Measurements from ENCODE around the gene KCNK16.
A peak's percentile ranks its signal among the peaks of the same experiment; 100 is the strongest.

Gene KCNK16

DNA sequence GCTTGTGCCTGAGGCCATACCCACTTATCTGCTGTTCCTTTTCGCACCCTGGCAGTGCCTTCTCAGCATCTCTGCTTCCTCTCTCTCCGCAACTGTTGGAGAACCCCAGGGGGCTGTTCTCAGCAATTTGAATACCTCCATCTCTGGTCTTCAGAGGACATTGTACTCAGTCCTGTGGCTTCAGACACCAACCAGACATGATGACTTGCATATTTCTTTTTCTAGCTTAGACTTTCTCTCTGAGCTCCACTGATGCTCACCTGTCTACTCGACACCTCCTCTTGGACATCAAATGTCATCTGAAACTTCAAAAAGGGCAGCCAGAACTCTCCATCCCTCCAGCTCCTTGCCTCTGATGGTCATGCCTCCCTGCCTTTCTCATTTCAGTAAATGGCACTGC lies 18.9 kb upstream of the KCNK16 start:
- no peak overlapping the region for H3K9ac ChIP-seq (ENCODE audit: low read length)
- no peak overlapping the region for H3K4me2 ChIP-seq (ENCODE audit: low read length)
- TF ChIP-seq EZH2phosphoT487 (IDR thresholded peaks at IDR 0.05; ENCODE audit: low read depth) = no peak
- TF ChIP-seq, protein P1, sequence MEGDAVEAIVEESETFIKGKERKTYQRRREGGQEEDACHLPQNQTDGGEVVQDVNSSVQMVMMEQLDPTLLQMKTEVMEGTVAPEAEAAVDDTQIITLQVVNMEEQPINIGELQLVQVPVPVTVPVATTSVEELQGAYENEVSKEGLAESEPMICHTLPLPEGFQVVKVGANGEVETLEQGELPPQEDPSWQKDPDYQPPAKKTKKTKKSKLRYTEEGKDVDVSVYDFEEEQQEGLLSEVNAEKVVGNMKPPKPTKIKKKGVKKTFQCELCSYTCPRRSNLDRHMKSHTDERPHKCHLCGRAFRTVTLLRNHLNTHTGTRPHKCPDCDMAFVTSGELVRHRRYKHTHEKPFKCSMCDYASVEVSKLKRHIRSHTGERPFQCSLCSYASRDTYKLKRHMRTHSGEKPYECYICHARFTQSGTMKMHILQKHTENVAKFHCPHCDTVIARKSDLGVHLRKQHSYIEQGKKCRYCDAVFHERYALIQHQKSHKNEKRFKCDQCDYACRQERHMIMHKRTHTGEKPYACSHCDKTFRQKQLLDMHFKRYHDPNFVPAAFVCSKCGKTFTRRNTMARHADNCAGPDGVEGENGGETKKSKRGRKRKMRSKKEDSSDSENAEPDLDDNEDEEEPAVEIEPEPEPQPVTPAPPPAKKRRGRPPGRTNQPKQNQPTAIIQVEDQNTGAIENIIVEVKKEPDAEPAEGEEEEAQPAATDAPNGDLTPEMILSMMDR (IDR thresholded peaks at IDR 0.05; ENCODE audit: low read depth, low read length) = no peak
- H3K27me3 ChIP-seq (ENCODE audit: low read depth, low read length) = peaks cover 14% of the 10 kb centered on the region
- H3K4me3 ChIP-seq (ENCODE audit: low read length) = no peak overlapping the region
- H4K20me1 ChIP-seq (ENCODE audit: insufficient read depth, low read length) = no peaks in the 10 kb centered on the region
- no peaks in the 10 kb centered on the region for H3K9me3 ChIP-seq (ENCODE audit: insufficient read depth, low read length)
- no peaks in the 10 kb centered on the region for H3K36me3 ChIP-seq (replicated peaks; ENCODE audit: low read depth, low read length)
- H3K27ac ChIP-seq (ENCODE audit: low read length) = no peak overlapping the region
- H3K4me1 ChIP-seq (ENCODE audit: low read length) = peaks cover 8% of the 10 kb centered on the region
- H2AFZ ChIP-seq (ENCODE audit: low read depth, low read length) = no peak overlapping the region
- H3K79me2 ChIP-seq (ENCODE audit: low read length) = no peaks in the 10 kb centered on the region

DNA sequence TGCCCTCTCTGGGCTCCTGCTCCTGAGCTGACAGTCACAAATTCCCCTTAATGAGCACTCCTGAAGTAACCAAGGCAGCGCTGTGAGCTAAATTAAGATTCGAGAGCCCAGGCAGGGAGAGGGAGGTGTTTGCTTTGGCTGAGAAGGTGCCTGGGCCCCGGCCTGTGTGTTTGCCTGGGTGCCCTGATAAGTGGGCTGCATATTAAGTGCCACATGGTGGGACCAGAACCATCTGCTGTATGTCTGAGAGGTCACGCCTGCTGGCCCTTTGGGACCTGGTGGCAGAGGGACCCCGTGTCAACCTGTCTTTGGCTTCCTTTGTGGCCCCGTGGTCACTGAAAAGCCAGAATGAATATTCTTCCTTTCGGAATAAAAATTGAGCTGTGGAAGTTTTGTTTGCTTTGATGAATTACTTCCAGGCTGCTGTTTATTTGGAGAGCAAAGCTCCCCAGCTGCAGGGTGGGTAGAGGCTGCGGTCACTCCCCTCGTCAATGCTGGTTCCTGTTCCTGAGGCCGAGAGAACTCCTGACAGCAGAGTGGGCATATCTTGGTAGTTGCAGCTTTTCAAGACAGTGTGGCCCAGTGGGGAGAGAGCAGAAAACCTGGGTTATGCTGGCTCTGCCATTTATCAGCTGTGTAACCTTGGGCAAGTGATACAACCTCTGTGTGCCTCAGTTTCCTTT lies 17.5 kb upstream of the KCNK16 start:
- Histone ChIP-seq H3K27me3 (ENCODE audit: low read depth, low read length) (peaks cover 14% of the 10 kb centered on the region), H3K27ac (ENCODE audit: low read length) (no peak overlapping the region), H3K79me2 (ENCODE audit: low read length) (no peaks in the 10 kb centered on the region), H3K4me3 (ENCODE audit: low read length) (no peak overlapping the region), H3K9me3 (ENCODE audit: insufficient read depth, low read length) (no peaks in the 10 kb centered on the region), H3K4me1 (ENCODE audit: low read length) (peaks cover 8% of the 10 kb centered on the region), H3K9ac (ENCODE audit: low read length) (no peak overlapping the region), H2AFZ (ENCODE audit: low read depth, low read length) (peak overlapping the region; percentile 51; the same call in 1 of the 2 replicates), H4K20me1 (ENCODE audit: insufficient read depth, low read length) (no peaks in the 10 kb centered on the region), H3K36me3 (replicated peaks; ENCODE audit: low read depth, low read length) (no peaks in the 10 kb centered on the region), H3K4me2 (ENCODE audit: low read length) (no peak overlapping the region)
- TF ChIP-seq EZH2phosphoT487 (IDR thresholded peaks at IDR 0.05; ENCODE audit: low read depth) = no peak
- TF ChIP-seq, protein P1 (IDR thresholded peaks at IDR 0.05; ENCODE audit: low read depth, low read length) = no peak

- Histone ChIP-seq H3K4me1 (ENCODE audit: low read length) (peaks cover 8% of the 10 kb centered on the region), H3K4me3 (ENCODE audit: low read length) (no peak overlapping the region), H3K27ac (ENCODE audit: low read length) (no peak overlapping the region), H3K36me3 (replicated peaks; ENCODE audit: low read depth, low read length) (no peaks in the 10 kb centered on the region), H3K9me3 (ENCODE audit: insufficient read depth, low read length) (no peaks in the 10 kb centered on the region), H3K9ac (ENCODE audit: low read length) (no peak overlapping the region), H2AFZ (ENCODE audit: low read depth, low read length) (no peak overlapping the region), H4K20me1 (ENCODE audit: insufficient read depth, low read length) (no peaks in the 10 kb centered on the region), H3K27me3 (ENCODE audit: low read depth, low read length) (peaks cover 14% of the 10 kb centered on the region), H3K79me2 (ENCODE audit: low read length) (no peaks in the 10 kb centered on the region), H3K4me2 (ENCODE audit: low read length) (no peak overlapping the region)
- TF ChIP-seq, protein P1 (IDR thresholded peaks at IDR 0.05; ENCODE audit: low read depth, low read length) = no peak
- TF ChIP-seq EZH2phosphoT487 (IDR thresholded peaks at IDR 0.05; ENCODE audit: low read depth) = no peak
These were observed 16.8 kb upstream of the KCNK16 start for GRCh38 chr6:39339096-39339867.

DNA sequence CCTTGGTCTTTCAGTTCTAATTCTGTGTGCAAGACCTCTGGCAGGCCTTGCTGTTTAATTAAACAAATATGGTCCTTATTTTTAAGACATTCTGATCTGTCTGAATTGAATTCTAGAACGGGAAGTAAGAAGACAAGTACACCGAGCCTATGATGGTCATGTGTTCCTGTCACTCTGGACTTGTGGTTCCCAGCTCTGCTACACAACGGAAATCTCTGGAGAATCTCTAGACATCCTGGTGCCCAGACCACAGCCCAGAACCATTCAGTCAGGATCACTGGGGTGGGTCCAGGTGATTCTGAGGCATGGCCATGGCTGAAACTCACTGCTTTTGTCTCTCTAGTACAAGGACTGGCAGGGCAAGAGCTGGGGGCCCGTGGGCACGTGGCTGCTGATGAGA lies 15.9 kb upstream of the KCNK16 start:
- Histone ChIP-seq H2AFZ (ENCODE audit: low read depth, low read length) (no peak overlapping the region), H3K27ac (ENCODE audit: low read length) (no peak overlapping the region), H3K4me3 (ENCODE audit: low read length) (no peak overlapping the region), H3K4me1 (ENCODE audit: low read length) (peaks cover 8% of the 10 kb centered on the region), H4K20me1 (ENCODE audit: insufficient read depth, low read length) (no peaks in the 10 kb centered on the region), H3K9me3 (ENCODE audit: insufficient read depth, low read length) (no peaks in the 10 kb centered on the region), H3K36me3 (replicated peaks; ENCODE audit: low read depth, low read length) (no peaks in the 10 kb centered on the region), H3K27me3 (ENCODE audit: low read depth, low read length) (peaks cover 22% of the 10 kb centered on the region), H3K9ac (ENCODE audit: low read length) (no peak overlapping the region), H3K79me2 (ENCODE audit: low read length) (no peaks in the 10 kb centered on the region), H3K4me2 (ENCODE audit: low read length) (no peak overlapping the region)
- no peak for TF ChIP-seq EZH2phosphoT487 (IDR thresholded peaks at IDR 0.05; ENCODE audit: low read depth)
- TF ChIP-seq, protein P1 (IDR thresholded peaks at IDR 0.05; ENCODE audit: low read depth, low read length) = no peak

All from OCI-LY3 (cell line).